Measurements from ENCODE around the gene ANAPC4. TPM values are rescaled to one million over a fixed set of nuclear protein-coding genes. Genes with fewer than 3 reads are reported as not detected.

ANAPC4 gene
- total and polyA plus RNA-seq, 2 experiments from 2014 or later, result 19.7 to 22.0 TPM

DNA sequence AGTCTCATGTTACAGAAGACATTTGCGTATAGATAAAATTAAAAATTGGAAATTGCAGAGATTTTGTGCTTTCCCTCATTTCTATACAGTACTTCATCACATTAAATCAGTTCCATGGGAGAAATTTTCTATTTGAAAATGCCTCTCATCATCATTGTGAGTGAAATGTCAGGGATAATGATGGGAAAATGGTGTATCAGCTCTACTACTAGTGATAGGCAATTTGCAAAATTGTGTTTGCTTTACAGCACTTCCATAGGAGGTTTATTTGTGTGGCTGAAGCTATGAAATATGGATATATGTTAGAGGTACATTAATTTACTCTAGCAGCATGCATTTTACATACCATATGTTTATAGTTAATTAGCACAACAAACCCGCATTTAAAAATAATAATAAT lies 21.0 kb upstream of the ANAPC4 start:
- Histone ChIP-seq H3K4me2 (ENCODE audit: unreplicated experiment) (no peak overlapping the region), H3K36me3 (ENCODE audit: low read depth) (0 out of 2 replicates have a peak, but pooled peaks cover 4% of the 10 kb centered on the region), H3K4me1 (ENCODE audit: insufficient read depth) (peaks cover 14% of the 10 kb centered on the region), H3F3A (ENCODE audit: insufficient read depth) (peaks cover 9% of the 10 kb centered on the region), H3K27me3 (replicated peaks; ENCODE audit: insufficient read depth) (no peaks in the 10 kb centered on the region), H4K20me1 (ENCODE audit: insufficient read depth) (no peaks in the 10 kb centered on the region), H3K9ac (no peak overlapping the region), H2AFZ (no peak overlapping the region), H3K9me3 (ENCODE audit: low read depth) (no peaks in the 10 kb centered on the region), H3K4me3 (no peak overlapping the region), H3K9me2 (ENCODE audit: insufficient read depth) (no peaks in the 10 kb centered on the region), H3K27ac (no peak overlapping the region), H3K79me2 (ENCODE audit: insufficient read depth) (no peaks in the 10 kb centered on the region)
- DNase-seq, result no peak
- WGBS, 2 experiments (ENCODE audit: low coverage in 1 of 2, low lambda C conversion rate in 2 of 2, missing lambda C conversion rate in 2 of 2), result 95 to 100% methylated on average over 2 of the region's 2 CpGs
- TF ChIP-seq EZH2phosphoT487 (IDR thresholded peaks at IDR 0.05; ENCODE audit: insufficient read depth, low read depth), result no peak
- TF ChIP-seq EZH2 (IDR thresholded peaks at IDR 0.05; ENCODE audit: insufficient read depth, poor library complexity, severe bottlenecking), result no peak
- in situ Hi-C loops (cut with MboI), result loop anchor here (25.0 kb wide), 2 partner anchors 169 to 344 kb away; no protein-coding TSS in a partner anchor

DNA sequence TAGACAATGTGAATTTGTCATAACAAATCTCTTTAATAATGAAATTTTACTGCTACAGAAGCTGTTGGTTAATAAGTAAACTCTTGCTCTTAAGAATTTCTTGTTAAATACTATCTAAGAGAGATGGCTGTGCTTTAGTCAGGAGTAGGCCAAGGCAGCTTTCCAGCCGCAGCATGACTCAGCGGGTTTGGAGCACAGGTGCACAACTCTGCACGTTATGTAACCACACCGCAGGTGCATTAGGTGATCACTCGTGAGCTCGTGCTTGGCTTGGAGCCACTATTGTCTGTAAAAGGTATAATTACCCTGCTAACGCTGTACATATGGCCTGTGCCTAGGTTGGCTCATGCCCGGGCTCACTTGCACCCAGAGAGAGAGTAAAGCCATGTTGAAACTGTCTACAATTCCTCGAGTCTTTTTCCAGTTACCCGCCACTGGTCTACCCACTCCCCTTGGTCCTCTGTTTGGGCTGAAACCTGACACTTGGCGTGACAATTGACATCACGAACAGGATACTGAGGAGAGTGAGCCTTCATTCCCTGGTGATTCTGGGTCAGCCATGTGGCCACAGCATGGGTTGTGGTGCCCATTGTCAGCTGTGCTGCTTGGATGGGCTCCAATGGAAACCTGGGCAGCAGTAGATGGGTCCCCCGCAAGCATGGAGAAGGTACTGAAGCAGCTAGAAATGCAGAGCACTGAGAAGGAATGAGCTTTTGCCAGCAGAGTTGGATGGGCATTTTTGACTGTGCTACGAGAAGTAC lies 18.4 kb upstream of the ANAPC4 start:
- no peaks in the 10 kb centered on the region for H3K79me2 ChIP-seq (ENCODE audit: insufficient read depth)
- no peak for DNase-seq
- H3K9me3 ChIP-seq (ENCODE audit: low read depth), result no peaks in the 10 kb centered on the region
- no peak overlapping the region for H2AFZ ChIP-seq
- H3K27me3 ChIP-seq (replicated peaks; ENCODE audit: insufficient read depth), result no peaks in the 10 kb centered on the region
- H3K9me2 ChIP-seq (ENCODE audit: insufficient read depth), result no peaks in the 10 kb centered on the region
- no peaks in the 10 kb centered on the region for H4K20me1 ChIP-seq (ENCODE audit: insufficient read depth)
- no peaks in the 10 kb centered on the region for H3K4me1 ChIP-seq (ENCODE audit: insufficient read depth)
- H3K36me3 ChIP-seq (ENCODE audit: low read depth), result no peaks in the 10 kb centered on the region
- TF ChIP-seq EZH2 (IDR thresholded peaks at IDR 0.05; ENCODE audit: insufficient read depth, poor library complexity, severe bottlenecking), result no peak
- TF ChIP-seq EZH2phosphoT487 (IDR thresholded peaks at IDR 0.05; ENCODE audit: insufficient read depth, low read depth), result no peak
- H3K4me3 ChIP-seq, result no peak overlapping the region
- no peak overlapping the region for H3K9ac ChIP-seq
- WGBS, 2 experiments (ENCODE audit: low coverage in 1 of 2, low lambda C conversion rate in 2 of 2, missing lambda C conversion rate in 2 of 2), result 97 to 98% methylated on average over 14 of the region's 14 CpGs
- H3K27ac ChIP-seq, result no peak overlapping the region
- H3K4me2 ChIP-seq (ENCODE audit: unreplicated experiment), result no peak overlapping the region
- no peaks in the 10 kb centered on the region for H3F3A ChIP-seq (ENCODE audit: insufficient read depth)
- in situ Hi-C loops (cut with MboI), result loop anchor here (25.0 kb wide), 2 partner anchors 171 to 346 kb away; no protein-coding TSS in a partner anchor

DNA sequence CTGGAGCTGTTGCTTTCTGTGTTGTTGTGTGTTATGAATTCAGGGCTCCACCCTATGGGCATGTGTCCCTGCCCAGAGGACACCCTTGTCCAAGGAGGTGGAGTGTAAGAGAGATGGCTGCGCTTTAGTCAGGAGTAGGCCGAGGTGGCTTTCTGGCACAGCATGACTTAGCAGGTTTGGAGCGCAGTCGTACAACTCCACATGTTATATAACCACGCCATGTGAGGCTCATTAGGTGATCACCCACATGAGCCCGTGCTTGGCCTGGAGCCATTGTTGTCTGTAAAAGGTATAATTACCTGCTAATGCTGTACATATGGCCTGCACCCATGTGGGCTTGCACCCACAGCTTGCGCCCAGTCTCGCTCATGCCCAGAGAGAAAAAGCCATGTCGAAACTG lies 15.8 kb upstream of the ANAPC4 start:
- Histone ChIP-seq H3K9me3 (ENCODE audit: low read depth) (no peaks in the 10 kb centered on the region), H3K36me3 (ENCODE audit: low read depth) (no peaks in the 10 kb centered on the region), H3K79me2 (ENCODE audit: insufficient read depth) (no peaks in the 10 kb centered on the region), H3K9me2 (ENCODE audit: insufficient read depth) (no peaks in the 10 kb centered on the region), H2AFZ (no peak overlapping the region), H3K27ac (no peak overlapping the region), H3K4me3 (no peak overlapping the region), H3F3A (ENCODE audit: insufficient read depth) (no peaks in the 10 kb centered on the region), H4K20me1 (ENCODE audit: insufficient read depth) (no peaks in the 10 kb centered on the region), H3K4me2 (ENCODE audit: unreplicated experiment) (no peak overlapping the region), H3K9ac (no peak overlapping the region), H3K4me1 (ENCODE audit: insufficient read depth) (no peaks in the 10 kb centered on the region), H3K27me3 (replicated peaks; ENCODE audit: insufficient read depth) (no peaks in the 10 kb centered on the region)
- DNase-seq, result no peak
- 96 to 97% methylated on average over 9 of the region's 9 CpGs for WGBS, 2 experiments (ENCODE audit: low coverage in 1 of 2, low lambda C conversion rate in 2 of 2, missing lambda C conversion rate in 2 of 2)
- in situ Hi-C loops (cut with MboI), result loop anchor here (25.0 kb wide), 2 partner anchors 174 to 349 kb away; no protein-coding TSS in a partner anchor
- TF ChIP-seq EZH2phosphoT487 (IDR thresholded peaks at IDR 0.05; ENCODE audit: insufficient read depth, low read depth) (no peak), EZH2 (IDR thresholded peaks at IDR 0.05; ENCODE audit: insufficient read depth, poor library complexity, severe bottlenecking) (no peak)

DNA sequence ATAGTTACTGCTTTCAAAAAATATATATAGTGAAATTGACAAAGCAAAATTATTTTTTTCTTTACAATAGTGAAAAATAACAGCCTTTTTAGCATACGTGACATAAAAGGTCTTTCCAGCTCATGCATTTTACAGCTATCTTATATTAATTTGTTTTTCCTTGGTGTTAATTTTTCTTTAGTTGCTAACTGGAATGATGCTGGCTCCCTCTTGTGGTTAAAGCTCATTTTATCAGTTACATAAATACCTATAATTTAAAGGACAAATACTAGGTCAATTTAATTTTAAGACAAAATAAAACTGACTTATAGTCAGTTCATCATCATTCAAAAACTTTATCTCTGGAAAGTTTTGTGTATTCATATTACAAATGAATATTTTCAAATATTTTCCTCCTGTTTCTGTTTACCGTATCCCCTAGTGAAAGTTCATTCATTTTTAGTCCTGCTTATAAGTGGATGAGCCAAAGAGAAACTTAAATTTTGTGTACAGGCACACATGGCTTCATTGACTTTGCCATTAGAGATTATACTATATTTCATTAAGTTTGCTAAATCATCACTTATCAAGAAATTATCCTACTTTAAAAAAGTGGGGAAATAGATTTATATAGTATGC lies 9.9 kb upstream of the ANAPC4 start:
- Histone ChIP-seq H3K27ac (no peak overlapping the region), H4K20me1 (ENCODE audit: insufficient read depth) (no peaks in the 10 kb centered on the region), H3K9ac (no peak overlapping the region), H3K4me3 (no peak overlapping the region), H3K4me2 (ENCODE audit: unreplicated experiment) (no peak overlapping the region), H3K9me3 (ENCODE audit: low read depth) (no peaks in the 10 kb centered on the region), H3K27me3 (replicated peaks; ENCODE audit: insufficient read depth) (no peaks in the 10 kb centered on the region), H2AFZ (no peak overlapping the region), H3K9me2 (ENCODE audit: insufficient read depth) (no peaks in the 10 kb centered on the region), H3K4me1 (ENCODE audit: insufficient read depth) (no peaks in the 10 kb centered on the region), H3K79me2 (ENCODE audit: insufficient read depth) (no peaks in the 10 kb centered on the region), H3K36me3 (ENCODE audit: low read depth) (no peaks in the 10 kb centered on the region), H3F3A (ENCODE audit: insufficient read depth) (no peaks in the 10 kb centered on the region)
- TF ChIP-seq EZH2phosphoT487 (IDR thresholded peaks at IDR 0.05; ENCODE audit: insufficient read depth, low read depth) (no peak), EZH2 (IDR thresholded peaks at IDR 0.05; ENCODE audit: insufficient read depth, poor library complexity, severe bottlenecking) (no peak)
- DNase-seq, result peak; percentile 52
- in situ Hi-C loops (cut with MboI), result loop anchor here (25.0 kb wide), 2 partner anchors 180 to 355 kb away; no protein-coding TSS in a partner anchor
- 66 to 67% methylated on average over 2 of the region's 2 CpGs for WGBS, 2 experiments (ENCODE audit: low coverage in 1 of 2, low lambda C conversion rate in 2 of 2, missing lambda C conversion rate in 2 of 2)
